NT2/D1 (cell line): ENCODE measurements around the gene UQCC2.

Source experiments
- SUZ12 ChIP-seq: IDR thresholded peaks from 2 replicates; pipeline ENCODE4 v1.6.1; 2011; ENCODE audit not compliant: insufficient read length, insufficient read depth; ENCODE audit errors: extremely low read depth
- YY1 ChIP-seq: IDR thresholded peaks from 2 replicates; pipeline ENCODE4 v1.6.1; 2011; ENCODE audit not compliant: insufficient read length, insufficient read depth
- ZNF274 ChIP-seq: IDR thresholded peaks from 2 replicates; pipeline ENCODE4 v1.6.1; 2011; ENCODE audit warnings: mild to moderate bottlenecking, low read depth, low read length

GRCh38 chr6:33667776-33668175, 43.7 kb downstream of the UQCC2 start:
- TF ChIP-seq ZNF274 (no peak), YY1 (no peak), SUZ12 (no peak)
